Type B pancreatic cell (in vitro differentiated cells): ENCODE measurements around the gene RFXANK. TPM values are rescaled to one million over a fixed set of nuclear protein-coding genes. Genes with fewer than 3 reads are reported as not detected.
A peak's percentile ranks its signal among the peaks of the same experiment; 100 is the strongest.

ENCODE experiments used
- DNase-seq: peaks from one replicate; pipeline ENCODE4 v3.0.0; 2021; ENCODE audit warnings: mixed read lengths; ENCODE audit not compliant: unreplicated experiment; ENCODE audit errors: extremely low spot score
- H3K27ac Mint-ChIP-seq: 2 replicates; pipeline ENCODE4 v1.8.0; 2021; ENCODE audit warnings: mild to moderate bottlenecking, mixed read lengths
- H3K27me3 Mint-ChIP-seq: 2 replicates; pipeline ENCODE4 v1.8.0; 2021; ENCODE audit warnings: mixed read lengths
- H3K36me3 Mint-ChIP-seq: 2 replicates; pipeline ENCODE4 v1.8.0; 2021; ENCODE audit warnings: mixed read lengths
- H3K4me1 Mint-ChIP-seq: one replicate; pipeline ENCODE4 v1.8.0; 2021; ENCODE audit warnings: mixed read lengths; ENCODE audit not compliant: unreplicated experiment
- H3K4me3 Mint-ChIP-seq: 2 replicates; pipeline ENCODE4 v1.8.0; 2021; ENCODE audit warnings: mild to moderate bottlenecking, mixed read lengths
- H3K9me3 Mint-ChIP-seq: 2 replicates; pipeline ENCODE4 v1.8.0; 2021; ENCODE audit warnings: mixed read lengths
- total RNA-seq: library from RNA; stranded (reverse); gene quantifications from 2 replicates; pipeline ENCODE4 v1.2.1, GENCODE V29; 2021; ENCODE audit warnings: low replicate concordance
- TF ChIP-seq, protein P1 (sequence below): fragments of 200-600 bp; sonication (generic); conservative IDR thresholded peaks from 2 replicates; pipeline ENCODE4 v1.5.0; 2021; ENCODE audit warnings: antibody characterized with exemption, mild to moderate bottlenecking

The RFXANK gene
- total RNA-seq, 1 donor from 2014 or later = 103 TPM

DNA sequence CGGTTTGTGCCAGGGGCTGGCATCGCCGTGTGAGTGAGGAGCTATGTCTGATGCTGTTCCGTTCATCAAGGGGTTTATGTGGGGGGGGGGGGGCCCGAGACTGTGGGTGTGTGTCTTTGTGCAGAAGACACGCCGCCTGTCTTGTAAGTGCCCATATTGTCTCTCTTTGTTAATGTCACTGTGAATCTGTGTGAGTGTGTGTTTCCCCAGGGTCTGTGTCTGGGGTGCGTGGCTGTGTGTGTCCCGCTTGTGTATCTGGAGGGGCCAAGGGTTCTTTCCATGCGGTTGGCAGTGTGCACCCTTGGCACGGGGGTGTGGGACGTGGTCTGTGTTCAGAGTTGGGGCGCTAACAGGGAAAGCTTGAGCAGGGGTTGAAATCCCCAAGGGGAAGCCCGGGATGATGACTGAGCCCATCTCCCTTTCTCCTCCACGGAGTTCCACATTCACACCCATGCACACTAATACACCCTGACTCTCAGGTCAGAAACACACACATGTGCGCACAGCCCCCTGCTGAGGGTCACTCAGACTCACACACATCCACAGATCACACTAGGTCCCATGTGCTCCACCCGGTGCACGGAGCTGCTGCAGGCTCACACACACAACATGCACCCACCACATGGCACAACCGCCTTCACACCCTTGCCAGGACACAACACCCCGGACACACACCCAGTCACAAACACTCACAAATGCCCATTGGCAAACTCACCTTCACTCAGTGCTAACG, 21.5 kb downstream of the RFXANK start:
- no peaks in the 10 kb centered on the region for H3K9me3 Mint-ChIP-seq
- peaks cover 78% of the 10 kb centered on the region for H3K27me3 Mint-ChIP-seq
- no peak for DNase-seq
- H3K27ac Mint-ChIP-seq = no peak overlapping the region
- no peaks in the 10 kb centered on the region for H3K36me3 Mint-ChIP-seq
- TF ChIP-seq, protein P1, sequence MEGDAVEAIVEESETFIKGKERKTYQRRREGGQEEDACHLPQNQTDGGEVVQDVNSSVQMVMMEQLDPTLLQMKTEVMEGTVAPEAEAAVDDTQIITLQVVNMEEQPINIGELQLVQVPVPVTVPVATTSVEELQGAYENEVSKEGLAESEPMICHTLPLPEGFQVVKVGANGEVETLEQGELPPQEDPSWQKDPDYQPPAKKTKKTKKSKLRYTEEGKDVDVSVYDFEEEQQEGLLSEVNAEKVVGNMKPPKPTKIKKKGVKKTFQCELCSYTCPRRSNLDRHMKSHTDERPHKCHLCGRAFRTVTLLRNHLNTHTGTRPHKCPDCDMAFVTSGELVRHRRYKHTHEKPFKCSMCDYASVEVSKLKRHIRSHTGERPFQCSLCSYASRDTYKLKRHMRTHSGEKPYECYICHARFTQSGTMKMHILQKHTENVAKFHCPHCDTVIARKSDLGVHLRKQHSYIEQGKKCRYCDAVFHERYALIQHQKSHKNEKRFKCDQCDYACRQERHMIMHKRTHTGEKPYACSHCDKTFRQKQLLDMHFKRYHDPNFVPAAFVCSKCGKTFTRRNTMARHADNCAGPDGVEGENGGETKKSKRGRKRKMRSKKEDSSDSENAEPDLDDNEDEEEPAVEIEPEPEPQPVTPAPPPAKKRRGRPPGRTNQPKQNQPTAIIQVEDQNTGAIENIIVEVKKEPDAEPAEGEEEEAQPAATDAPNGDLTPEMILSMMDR = no peak
- no peak overlapping the region for H3K4me3 Mint-ChIP-seq
- H3K4me1 Mint-ChIP-seq = no peaks in the 10 kb centered on the region

DNA sequence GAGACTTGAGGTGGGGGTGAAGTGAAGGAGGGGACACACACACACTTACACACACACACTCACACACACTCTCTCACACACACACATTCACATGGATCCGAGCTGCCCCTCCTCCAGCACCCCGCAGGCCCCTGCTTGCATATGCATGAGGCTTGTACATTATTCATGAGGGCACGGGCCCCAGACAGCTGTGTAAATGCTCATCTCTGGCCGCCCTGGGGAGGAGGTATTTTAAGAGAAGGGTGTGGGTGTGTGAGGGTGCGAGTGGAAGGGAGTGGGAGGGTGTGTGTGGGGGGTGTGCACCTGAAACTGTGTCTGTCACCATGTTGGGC, 22.1 kb downstream of the RFXANK start:
- H3K36me3 Mint-ChIP-seq = no peaks in the 10 kb centered on the region
- no peak for DNase-seq
- H3K9me3 Mint-ChIP-seq = no peaks in the 10 kb centered on the region
- TF ChIP-seq, protein P1 = no peak
- peaks cover 80% of the 10 kb centered on the region for H3K27me3 Mint-ChIP-seq
- no peaks in the 10 kb centered on the region for H3K4me1 Mint-ChIP-seq
- H3K27ac Mint-ChIP-seq = no peak overlapping the region
- H3K4me3 Mint-ChIP-seq = no peak overlapping the region

- no peak overlapping the region for H3K4me3 Mint-ChIP-seq
- peak; percentile 84 for DNase-seq
- TF ChIP-seq, protein P1 = no peak
- no peaks in the 10 kb centered on the region for H3K9me3 Mint-ChIP-seq
- peaks cover 72% of the 10 kb centered on the region for H3K27me3 Mint-ChIP-seq
- H3K27ac Mint-ChIP-seq = no peak overlapping the region
- H3K36me3 Mint-ChIP-seq = no peaks in the 10 kb centered on the region
- no peaks in the 10 kb centered on the region for H3K4me1 Mint-ChIP-seq
These were observed 22.8 kb downstream of the RFXANK start for GRCh38 chr19:19214892-19215291.

DNA sequence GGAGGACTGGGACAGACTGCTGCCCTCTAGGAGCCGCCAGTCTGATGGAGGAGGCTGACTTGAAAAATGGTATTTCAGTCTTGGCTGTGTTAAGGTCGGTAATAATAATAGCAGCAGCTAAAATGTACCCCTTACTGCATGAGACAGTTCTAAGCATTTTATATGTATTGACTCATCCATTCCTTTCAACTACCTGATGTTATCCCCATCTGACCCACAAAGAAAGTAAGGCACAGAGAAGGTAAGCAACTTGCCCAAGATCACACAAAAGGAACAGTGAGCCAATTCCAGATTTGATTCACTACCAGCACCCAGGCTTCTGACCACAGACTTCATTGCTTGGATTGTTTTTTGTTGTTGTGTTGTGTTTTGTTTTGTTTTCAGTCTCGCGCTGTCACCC, 23.7 kb downstream of the RFXANK start:
- H3K36me3 Mint-ChIP-seq = no peaks in the 10 kb centered on the region
- no peak for DNase-seq
- H3K27me3 Mint-ChIP-seq = peaks cover 66% of the 10 kb centered on the region
- no peaks in the 10 kb centered on the region for H3K9me3 Mint-ChIP-seq
- no peaks in the 10 kb centered on the region for H3K4me1 Mint-ChIP-seq
- H3K27ac Mint-ChIP-seq = no peak overlapping the region
- TF ChIP-seq, protein P1 = no peak
- no peak overlapping the region for H3K4me3 Mint-ChIP-seq

DNA sequence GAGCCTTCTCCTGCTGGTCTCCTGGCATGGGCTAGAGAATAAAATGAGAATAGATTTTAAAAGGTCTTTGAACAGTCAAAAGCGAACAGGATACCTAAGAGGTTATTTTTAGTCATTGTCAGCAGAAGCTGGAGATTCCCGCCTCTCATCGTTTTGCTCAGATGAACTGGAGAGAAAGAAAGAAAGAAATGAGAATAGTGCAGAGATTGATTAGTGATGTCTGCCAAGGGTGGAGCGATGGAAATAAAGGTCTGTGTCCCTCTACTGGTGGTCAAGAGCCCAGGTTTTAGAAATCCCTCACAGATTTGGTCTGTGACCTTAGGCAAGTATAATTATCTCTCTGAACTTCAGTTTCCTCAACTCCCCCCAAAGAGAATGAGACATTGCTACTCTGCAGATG, 25.0 kb downstream of the RFXANK start:
- Mint-ChIP-seq H3K36me3 (no peaks in the 10 kb centered on the region), H3K4me1 (no peaks in the 10 kb centered on the region), H3K4me3 (no peak overlapping the region), H3K27me3 (peaks cover 54% of the 10 kb centered on the region), H3K9me3 (no peaks in the 10 kb centered on the region), H3K27ac (no peak overlapping the region)
- TF ChIP-seq, protein P1 = peak; percentile 48
- DNase-seq = no peak
